ENCODE measurements around the gene GARIN5B. TPM values are rescaled to one million over a fixed set of nuclear protein-coding genes. Genes with fewer than 3 reads are reported as not detected.
A peak's percentile ranks its signal among the peaks of the same experiment; 100 is the strongest.
"Not testable (repeated sequence)": the region's sequence is repeated elsewhere in the genome, so short reads cannot be mapped to it uniquely, and the experiment has no call there.

GARIN5B gene
- polyA plus RNA-seq (2012; ENCODE audit: missing spikeins), result not detected

GRCh38 chr19:55362990-55363716 lies at the start of gene GARIN5B:
Gene GARIN5B (minus strand): TSS chr19:55363260. CDS start chr19:55363066, 194 bp downstream.
- DNase-seq (ENCODE audit: insufficient read length) (no peak), FAIRE-seq (no peak)
- TF ChIP-seq TAF1 (IDR thresholded peaks at IDR 0.05; ENCODE audit: borderline replicate concordance, low read depth, low read length) (no peak), POLR2AphosphoS5 (IDR thresholded peaks at IDR 0.05; ENCODE audit: low read depth, low read length) (no peak), POLR2A (IDR thresholded peaks at IDR 0.05; ENCODE audit: low read depth, low read length) (no peak)

GRCh38 chr19:55410168-55410567 lies 47.1 kb upstream of the GARIN5B start:
- FAIRE-seq (no peak), DNase-seq (ENCODE audit: insufficient read length) (no peak)
- TF ChIP-seq TAF1 (IDR thresholded peaks at IDR 0.05; ENCODE audit: borderline replicate concordance, low read depth, low read length), result no peak
- no peak for TF ChIP-seq POLR2AphosphoS5 (IDR thresholded peaks at IDR 0.05; ENCODE audit: low read depth, low read length)
- no peak for TF ChIP-seq POLR2A (IDR thresholded peaks at IDR 0.05; ENCODE audit: low read depth, low read length)

GRCh38 chr19:55409179-55409578 lies 46.1 kb upstream of the GARIN5B start:
- FAIRE-seq; DNase-seq (ENCODE audit: insufficient read length): not testable (repeated sequence)

- TF ChIP-seq TAF1 (IDR thresholded peaks at IDR 0.05; ENCODE audit: borderline replicate concordance, low read depth, low read length) (no peak), POLR2AphosphoS5 (IDR thresholded peaks at IDR 0.05; ENCODE audit: low read depth, low read length) (no peak), POLR2A (IDR thresholded peaks at IDR 0.05; ENCODE audit: low read depth, low read length) (no peak)
- no peak for FAIRE-seq
- DNase-seq (ENCODE audit: insufficient read length), result no peak
These were observed 45.4 kb upstream of the GARIN5B start for GRCh38 chr19:55408533-55408872.

GRCh38 chr19:55407800-55408532 lies 44.9 kb upstream of the GARIN5B start:
- TF ChIP-seq POLR2AphosphoS5 (IDR thresholded peaks at IDR 0.05; ENCODE audit: low read depth, low read length) (peak; percentile 54; the same call in 1 of the 2 replicates), TAF1 (IDR thresholded peaks at IDR 0.05; ENCODE audit: borderline replicate concordance, low read depth, low read length) (no peak), POLR2A (IDR thresholded peaks at IDR 0.05; ENCODE audit: low read depth, low read length) (peak; percentile 53)
- DNase-seq (ENCODE audit: insufficient read length) (peak; percentile 97), FAIRE-seq (peak; percentile 89)

DNA sequence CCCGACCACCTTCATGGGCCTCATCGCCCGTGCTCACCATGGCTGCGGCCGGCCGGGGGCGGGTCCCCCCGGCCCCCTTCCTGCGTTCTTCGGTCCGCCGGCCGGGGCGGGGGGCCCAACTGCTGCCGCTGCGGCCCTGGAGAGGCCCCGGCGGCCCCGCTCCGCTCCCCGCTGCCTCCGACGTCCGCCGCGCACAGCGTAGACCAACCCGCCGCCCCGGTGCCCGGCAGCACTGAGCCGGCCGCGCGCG lies 44.4 kb upstream of the GARIN5B start, which contains the start of gene UBE2S:
UBE2S (minus strand) TSS at position 239 of the 250 bp plus-strand sequence; CDS start at position 40, 199 bp downstream.
- TF ChIP-seq TAF1 (IDR thresholded peaks at IDR 0.05; ENCODE audit: borderline replicate concordance, low read depth, low read length), result peak; percentile 89
- TF ChIP-seq POLR2AphosphoS5 (IDR thresholded peaks at IDR 0.05; ENCODE audit: low read depth, low read length), result peak; percentile 97
- TF ChIP-seq POLR2A (IDR thresholded peaks at IDR 0.05; ENCODE audit: low read depth, low read length), result peak; percentile 97
- not testable (repeated sequence) for FAIRE-seq; DNase-seq (ENCODE audit: insufficient read length)

- DNase-seq (ENCODE audit: insufficient read length), result peak; percentile 53
- FAIRE-seq, result no peak
- TF ChIP-seq POLR2A (IDR thresholded peaks at IDR 0.05; ENCODE audit: low read depth, low read length) (no peak), TAF1 (IDR thresholded peaks at IDR 0.05; ENCODE audit: borderline replicate concordance, low read depth, low read length) (no peak), POLR2AphosphoS5 (IDR thresholded peaks at IDR 0.05; ENCODE audit: low read depth, low read length) (no peak)
These were observed 43.9 kb upstream of the GARIN5B start for GRCh38 chr19:55406826-55407549.

DNA sequence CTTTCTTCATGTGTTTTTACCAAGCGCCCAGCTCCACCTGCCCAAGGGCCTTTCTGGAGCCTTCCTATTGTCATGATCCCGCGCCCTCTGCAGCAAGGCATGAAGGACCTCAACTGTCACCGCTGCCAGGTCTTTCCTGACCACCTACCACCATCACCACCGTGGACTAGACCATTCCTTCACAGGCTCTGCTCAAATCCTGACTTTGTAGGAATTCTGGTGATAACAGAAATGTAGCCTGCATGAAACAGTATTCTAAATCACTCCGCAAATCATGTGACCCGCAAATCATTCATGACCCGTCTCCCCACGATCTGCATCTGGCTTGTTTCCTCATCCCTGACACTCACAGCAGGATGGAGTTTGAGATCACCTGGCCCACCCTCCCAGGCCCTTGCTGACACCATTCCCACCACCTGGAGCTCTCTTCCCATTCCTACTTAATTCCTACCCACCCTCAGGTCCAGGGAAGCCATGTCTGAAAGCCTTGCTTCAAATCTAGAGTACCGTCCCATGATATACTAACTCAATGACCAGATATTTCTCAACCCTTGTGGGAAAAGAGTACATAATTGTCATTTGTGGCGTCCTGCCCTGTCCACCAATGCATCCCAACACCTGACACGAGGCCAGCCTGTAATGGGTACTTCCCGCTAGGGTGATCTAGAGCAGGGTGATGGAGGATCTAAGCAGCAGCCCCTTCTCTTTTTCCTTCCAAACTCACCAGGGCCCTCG lies 43.2 kb upstream of the GARIN5B start:
- no peak for FAIRE-seq
- TF ChIP-seq POLR2AphosphoS5 (IDR thresholded peaks at IDR 0.05; ENCODE audit: low read depth, low read length), result no peak
- no peak for TF ChIP-seq TAF1 (IDR thresholded peaks at IDR 0.05; ENCODE audit: borderline replicate concordance, low read depth, low read length)
- TF ChIP-seq POLR2A (IDR thresholded peaks at IDR 0.05; ENCODE audit: low read depth, low read length), result no peak
- no peak for DNase-seq (ENCODE audit: insufficient read length)

DNA sequence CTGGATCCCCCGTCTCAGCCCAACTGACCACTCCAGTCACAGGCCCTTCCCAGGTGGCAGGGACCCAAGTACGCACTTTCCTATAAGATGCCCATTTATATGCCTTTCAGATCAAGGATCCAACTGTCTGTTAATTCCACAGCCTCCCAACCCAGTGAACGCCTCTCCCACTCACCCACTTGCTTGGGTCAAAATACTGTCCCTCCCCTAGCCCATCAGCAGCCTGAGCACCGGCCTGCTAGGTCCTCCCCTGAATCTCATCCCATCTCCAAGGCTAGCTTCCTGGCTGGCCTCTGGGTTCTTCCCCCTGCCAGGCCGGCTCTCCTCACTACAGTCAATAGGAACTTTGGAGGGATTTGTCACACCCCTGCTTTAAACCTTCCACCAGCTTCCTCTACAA lies 42.6 kb upstream of the GARIN5B start:
- DNase-seq (ENCODE audit: insufficient read length) (no peak), FAIRE-seq (no peak)
- TF ChIP-seq POLR2A (IDR thresholded peaks at IDR 0.05; ENCODE audit: low read depth, low read length), result no peak
- TF ChIP-seq POLR2AphosphoS5 (IDR thresholded peaks at IDR 0.05; ENCODE audit: low read depth, low read length), result peak; percentile 32; the same call in 1 of the 2 replicates

GRCh38 chr19:55402509-55402908 lies 39.4 kb upstream of the GARIN5B start:
- FAIRE-seq (no peak), DNase-seq (ENCODE audit: insufficient read length) (no peak)
- TF ChIP-seq POLR2AphosphoS5 (IDR thresholded peaks at IDR 0.05; ENCODE audit: low read depth, low read length) (no peak; the same call in none of the 2 replicates), TAF1 (IDR thresholded peaks at IDR 0.05; ENCODE audit: borderline replicate concordance, low read depth, low read length) (no peak), POLR2A (IDR thresholded peaks at IDR 0.05; ENCODE audit: low read depth, low read length) (no peak)

DNA sequence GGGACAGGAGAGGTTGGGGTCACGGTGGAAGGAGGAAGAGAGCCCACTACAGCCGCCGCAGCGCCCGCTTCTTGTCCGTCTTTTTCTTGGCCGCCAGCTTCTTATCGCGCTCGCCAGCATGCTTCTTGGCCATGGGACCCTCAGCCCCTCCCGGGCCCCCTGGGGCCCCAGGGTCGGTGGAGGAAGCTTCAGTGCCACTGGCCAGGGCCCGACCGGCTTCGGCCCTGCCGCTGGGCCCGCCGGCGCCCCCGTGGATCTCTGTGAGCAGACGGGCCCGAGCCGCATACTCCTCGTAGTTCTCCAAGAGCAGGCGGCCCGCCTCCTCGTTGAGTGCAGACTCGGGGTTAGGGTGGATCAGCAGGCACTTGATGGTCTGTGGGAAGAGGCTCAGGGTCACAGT lies 38.3 kb upstream of the GARIN5B start:
- FAIRE-seq; DNase-seq (ENCODE audit: insufficient read length): not testable (repeated sequence)

Measured in GM12892 (cell line).